GM23338 (cell line): ENCODE data around the gene UQCC5. TPM values are rescaled to one million over a fixed set of nuclear protein-coding genes. Genes with fewer than 3 reads are reported as not detected.

Experiments used
- ATAC-seq: fragments of 200-7000 bp; cut with Tn5 transposase; 3 replicates; pipeline ENCODE4 v1.9.1; 2020
- DNase-seq: peaks from one replicate; pipeline ENCODE4 v3.0.0-alpha.2; 2015; ENCODE audit warnings: low spot score
- H2AFZ ChIP-seq: fragments of 200-600 bp; sonication (generic); 2 replicates; pipeline ENCODE4 v1.8.0; 2016; ENCODE audit warnings: antibody characterized with exemption, mild to moderate bottlenecking, moderate library complexity
- H3F3A ChIP-seq: fragments of 200-600 bp; sonication (generic); replicated peaks from 2 replicates; pipeline ENCODE4 v1.8.0; 2017; ENCODE audit warnings: antibody characterized with exemption, mixed run types, low read depth
- H3K27ac ChIP-seq: fragments of 200-600 bp; sonication (generic); 2 replicates; pipeline ENCODE4 v1.6.1; 2016; ENCODE audit warnings: low read depth
- H3K27me3 ChIP-seq: fragments of 200-600 bp; sonication (generic); 2 replicates; pipeline ENCODE4 v1.8.0; 2016; ENCODE audit warnings: mild to moderate bottlenecking, mixed run types, moderate library complexity; ENCODE audit not compliant: insufficient read depth
- H3K36me3 ChIP-seq: fragments of 200-600 bp; sonication (generic); 2 replicates; pipeline ENCODE4 v1.8.0; 2016; ENCODE audit warnings: mild to moderate bottlenecking; ENCODE audit not compliant: insufficient read depth
- H3K4me1 ChIP-seq: fragments of 200-600 bp; sonication (generic); 2 replicates; pipeline ENCODE4 v1.8.0; 2016; ENCODE audit warnings: mild to moderate bottlenecking, moderate library complexity; ENCODE audit not compliant: insufficient read depth
- H3K4me2 ChIP-seq: fragments of 200-600 bp; sonication (generic); 2 replicates; pipeline ENCODE4 v1.7.1; 2017; ENCODE audit warnings: mixed run types
- H3K4me3 ChIP-seq: fragments of 200-600 bp; sonication (generic); 2 replicates; pipeline ENCODE4 v1.6.1; 2016; ENCODE audit warnings: mixed run types
- H3K79me2 ChIP-seq: fragments of 200-600 bp; sonication (generic); replicated peaks from 2 replicates; pipeline ENCODE4 v1.8.0; 2017; ENCODE audit warnings: mild to moderate bottlenecking; ENCODE audit not compliant: insufficient read depth
- H3K9me2 ChIP-seq: fragments of 200-600 bp; sonication (generic); 2 replicates; pipeline ENCODE4 v1.8.0; 2017; ENCODE audit not compliant: insufficient read depth
- H4K20me1 ChIP-seq: fragments of 200-600 bp; sonication (generic); replicated peaks from 2 replicates; pipeline ENCODE4 v1.8.0; 2017; ENCODE audit warnings: mild to moderate bottlenecking; ENCODE audit not compliant: insufficient read depth
- H3K27ac Mint-ChIP-seq: 2 replicates; pipeline ENCODE4 v1.8.0; 2020; ENCODE audit warnings: inconsistent platforms, mild to moderate bottlenecking, moderate library complexity, mixed read lengths
- H3K27me3 Mint-ChIP-seq: 3 replicates; pipeline ENCODE4 v1.8.0; 2022; ENCODE audit warnings: low read depth, mild to moderate bottlenecking, moderate library complexity, mixed read lengths, inconsistent platforms; ENCODE audit not compliant: insufficient read depth, poor library complexity
- H3K36me3 Mint-ChIP-seq: 3 replicates; pipeline ENCODE4 v1.8.0; 2021; ENCODE audit warnings: low read depth, mild to moderate bottlenecking, inconsistent platforms, moderate library complexity, mixed read lengths
- H3K4me1 Mint-ChIP-seq: 3 replicates; pipeline ENCODE4 v1.8.0; 2020; ENCODE audit warnings: mild to moderate bottlenecking, inconsistent platforms, mixed read lengths
- H3K4me3 Mint-ChIP-seq: 3 replicates; pipeline ENCODE4 v1.8.0; 2021; ENCODE audit warnings: moderate library complexity, mild to moderate bottlenecking, inconsistent platforms, mixed read lengths
- H3K9me3 Mint-ChIP-seq: 3 replicates; pipeline ENCODE4 v1.8.0; 2020; ENCODE audit warnings: moderate library complexity, mild to moderate bottlenecking, inconsistent platforms, mixed read lengths
- CREB1 ChIP-seq: fragments of 250-450 bp; sonication (Bioruptor Pico); IDR thresholded peaks from 2 replicates; pipeline ENCODE4 v1.5.0; 2020; ENCODE audit warnings: low read depth, mild to moderate bottlenecking, moderate library complexity
- CTCF ChIP-seq, 2 experiments: fragments of 200-600 bp in 1 of 2; sonication (generic) in 1 of 2; conservative IDR thresholded peaks; 2 replicates each; pipeline versions ENCODE4 v1.5.1 to v1.6.1; 2016 to 2017; ENCODE audit warnings: antibody characterized with exemption in 2 of 2, low read depth in 2 of 2, mild to moderate bottlenecking in 2 of 2, moderate library complexity in 1 of 2
- EZH2 ChIP-seq: fragments of 200-600 bp; sonication (generic); IDR thresholded peaks from one replicate; pipeline ENCODE4 v1.8.0; 2017; ENCODE audit warnings: antibody characterized with exemption, mild to moderate bottlenecking, low read depth; ENCODE audit not compliant: unreplicated experiment
- JUNB ChIP-seq: IDR thresholded peaks from one replicate; pipeline ENCODE4 v1.6.1; 2016; ENCODE audit warnings: antibody characterized with exemption; ENCODE audit not compliant: unreplicated experiment
- NANOG ChIP-seq: IDR thresholded peaks from 2 replicates; pipeline ENCODE4 v1.6.1; 2016; ENCODE audit warnings: antibody characterized with exemption, borderline replicate concordance
- STAT1 ChIP-seq: IDR thresholded peaks from one replicate; pipeline ENCODE4 v1.6.1; 2016; ENCODE audit warnings: antibody characterized with exemption; ENCODE audit not compliant: unreplicated experiment
- ZNF114 ChIP-seq: fragments of 250-450 bp; sonication (Bioruptor Pico); IDR thresholded peaks from 2 replicates; pipeline ENCODE4 v1.5.0; 2020; ENCODE audit warnings: mild to moderate bottlenecking, moderate library complexity
- ZNF331 ChIP-seq: fragments of 250-450 bp; sonication (Bioruptor Pico); IDR thresholded peaks from 2 replicates; pipeline ENCODE4 v1.5.0; 2020; ENCODE audit warnings: low read depth, mild to moderate bottlenecking, moderate library complexity
- ZNF462 ChIP-seq: fragments of 250-450 bp; sonication (Bioruptor Pico); IDR thresholded peaks from 2 replicates; pipeline ENCODE4 v1.5.0; 2020; ENCODE audit warnings: mild to moderate bottlenecking, moderate library complexity
- polyA plus RNA-seq: library from polyadenylated mRNA; unstranded; fragments of >200 nt; fragmentation: Nextera tagmentation; extraction: Ambion mirVana; gene quantifications from 2 replicates; pipeline ENCODE4 v1.2.1, GENCODE V29; 2016
- total RNA-seq: library from RNA; depleted of rRNA; stranded (reverse); fragments of >200 nt; shearing (Covaris generic); gene quantifications from 2 replicates; pipeline ENCODE4 v1.2.3, GENCODE V29; 2014
- TF ChIP-seq, protein P1 (sequence below): IDR thresholded peaks from one replicate; pipeline ENCODE4 v1.6.1; 2018; ENCODE audit warnings: antibody characterized with exemption; ENCODE audit not compliant: unreplicated experiment

The UQCC5 gene
- total and polyA plus RNA-seq, 2 experiments from 2014 or later, result 2.6 to 156 TPM

- no peak for TF ChIP-seq CTCF (conservative IDR thresholded peaks at IDR 0.05; ENCODE audit: low read depth in 2 of 2)
Measured at GRCh38 chr3:52513281-52513680, 23.1 kb upstream of the UQCC5 start (continued).

- Histone ChIP-seq H3K27ac (no peak overlapping the region), H3K4me2 (no peak overlapping the region), H3K9me2 (no peaks in the 10 kb centered on the region), H3K4me1 (no peaks in the 10 kb centered on the region), H4K20me1 (no peaks in the 10 kb centered on the region), H3K79me2 (no peaks in the 10 kb centered on the region), H2AFZ (no peak overlapping the region), H3K4me3 (no peak overlapping the region), H3K36me3 (no peaks in the 10 kb centered on the region), H3F3A (0 out of 2 replicates have a peak, but pooled peaks cover 2% of the 10 kb centered on the region), H3K27me3 (no peaks in the 10 kb centered on the region)
- Mint-ChIP-seq H3K4me3 (no peak overlapping the region), H3K4me1 (peaks cover 5% of the 10 kb centered on the region; the same call in 2 of the 3 replicates), H3K27ac (no peak overlapping the region), H3K27me3 (peaks cover 20% of the 10 kb centered on the region), H3K9me3 (no peaks in the 10 kb centered on the region; the same call in 2 of the 3 replicates), H3K36me3 (no peaks in the 10 kb centered on the region)
- TF ChIP-seq EZH2, result no peak
- TF ChIP-seq NANOG, result no peak
- TF ChIP-seq ZNF331 (CRISPR knock-in tag), result no peak
- no peak for TF ChIP-seq CREB1 (CRISPR knock-in tag)
- TF ChIP-seq JUNB, result no peak
- TF ChIP-seq STAT1, result no peak
- TF ChIP-seq, protein P1, sequence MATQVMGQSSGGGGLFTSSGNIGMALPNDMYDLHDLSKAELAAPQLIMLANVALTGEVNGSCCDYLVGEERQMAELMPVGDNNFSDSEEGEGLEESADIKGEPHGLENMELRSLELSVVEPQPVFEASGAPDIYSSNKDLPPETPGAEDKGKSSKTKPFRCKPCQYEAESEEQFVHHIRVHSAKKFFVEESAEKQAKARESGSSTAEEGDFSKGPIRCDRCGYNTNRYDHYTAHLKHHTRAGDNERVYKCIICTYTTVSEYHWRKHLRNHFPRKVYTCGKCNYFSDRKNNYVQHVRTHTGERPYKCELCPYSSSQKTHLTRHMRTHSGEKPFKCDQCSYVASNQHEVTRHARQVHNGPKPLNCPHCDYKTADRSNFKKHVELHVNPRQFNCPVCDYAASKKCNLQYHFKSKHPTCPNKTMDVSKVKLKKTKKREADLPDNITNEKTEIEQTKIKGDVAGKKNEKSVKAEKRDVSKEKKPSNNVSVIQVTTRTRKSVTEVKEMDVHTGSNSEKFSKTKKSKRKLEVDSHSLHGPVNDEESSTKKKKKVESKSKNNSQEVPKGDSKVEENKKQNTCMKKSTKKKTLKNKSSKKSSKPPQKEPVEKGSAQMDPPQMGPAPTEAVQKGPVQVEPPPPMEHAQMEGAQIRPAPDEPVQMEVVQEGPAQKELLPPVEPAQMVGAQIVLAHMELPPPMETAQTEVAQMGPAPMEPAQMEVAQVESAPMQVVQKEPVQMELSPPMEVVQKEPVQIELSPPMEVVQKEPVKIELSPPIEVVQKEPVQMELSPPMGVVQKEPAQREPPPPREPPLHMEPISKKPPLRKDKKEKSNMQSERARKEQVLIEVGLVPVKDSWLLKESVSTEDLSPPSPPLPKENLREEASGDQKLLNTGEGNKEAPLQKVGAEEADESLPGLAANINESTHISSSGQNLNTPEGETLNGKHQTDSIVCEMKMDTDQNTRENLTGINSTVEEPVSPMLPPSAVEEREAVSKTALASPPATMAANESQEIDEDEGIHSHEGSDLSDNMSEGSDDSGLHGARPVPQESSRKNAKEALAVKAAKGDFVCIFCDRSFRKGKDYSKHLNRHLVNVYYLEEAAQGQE, result no peak
- no peak for TF ChIP-seq ZNF114 (CRISPR knock-in tag)
- no peak for TF ChIP-seq ZNF462 (CRISPR knock-in tag)
- ATAC-seq (no peak), DNase-seq (no peak)
Measured at GRCh38 chr3:52514576-52514975, 21.8 kb upstream of the UQCC5 start.
